ENCODE results near the gene CASK.
A peak's percentile ranks its signal among the peaks of the same experiment; 100 is the strongest.

Gene CASK

GRCh38 chrX:41906515-41907187 is 16.7 kb downstream of the CASK start:
- FAIRE-seq: no peak

- no peak for FAIRE-seq
These were observed 19.8 kb downstream of the CASK start for GRCh38 chrX:41903544-41903943.

GRCh38 chrX:41900321-41900720 is 23.0 kb downstream of the CASK start:
- FAIRE-seq: no peak

- no peak for FAIRE-seq
These were observed 27.5 kb downstream of the CASK start for GRCh38 chrX:41895826-41896225.

- FAIRE-seq: no peak
These were observed 33.3 kb downstream of the CASK start for GRCh38 chrX:41890026-41890423.

- FAIRE-seq: no peak
These were observed 33.9 kb downstream of the CASK start for GRCh38 chrX:41889317-41890025.

GRCh38 chrX:41887691-41888090 is 35.7 kb downstream of the CASK start:
- FAIRE-seq: no peak

GRCh38 chrX:41885724-41886123 is 37.6 kb downstream of the CASK start:
- no peak for FAIRE-seq

GRCh38 chrX:41881166-41881565 is 42.2 kb downstream of the CASK start:
- FAIRE-seq: no peak

GRCh38 chrX:41877167-41877566 is 46.2 kb downstream of the CASK start:
- no peak for FAIRE-seq

- FAIRE-seq: no peak
These were observed 48.2 kb downstream of the CASK start for GRCh38 chrX:41875142-41875541.

GRCh38 chrX:41870719-41871151 is 52.6 kb downstream of the CASK start:
- no peak for FAIRE-seq

GRCh38 chrX:41868392-41868977 is 54.9 kb downstream of the CASK start:
- no peak for FAIRE-seq

GRCh38 chrX:41863343-41864203 is 59.8 kb downstream of the CASK start:
- FAIRE-seq: no peak

- no peak for FAIRE-seq
These were observed 60.7 kb downstream of the CASK start for GRCh38 chrX:41862562-41863184.

GRCh38 chrX:41858161-41858775 is 65.1 kb downstream of the CASK start:
- no peak for FAIRE-seq

- no peak for FAIRE-seq
These were observed 65.7 kb downstream of the CASK start for GRCh38 chrX:41857670-41858069.

GRCh38 chrX:41846714-41847113 is 76.6 kb downstream of the CASK start:
- peak; percentile 58 for FAIRE-seq

GRCh38 chrX:41837270-41837944 is 85.9 kb downstream of the CASK start:
- no peak for FAIRE-seq

GRCh38 chrX:41828826-41829225 is 94.5 kb downstream of the CASK start:
- FAIRE-seq: no peak

- no peak for FAIRE-seq
These were observed 95.5 kb downstream of the CASK start for GRCh38 chrX:41827886-41828285.

- no peak for FAIRE-seq
These were observed 97.6 kb downstream of the CASK start for GRCh38 chrX:41825796-41826195.
